ENCODE measurements around the gene ZNF678. TPM values are rescaled to one million over a fixed set of nuclear protein-coding genes. Genes with fewer than 3 reads are reported as not detected.
"Not testable (repeated sequence)": the region's sequence is repeated elsewhere in the genome, so short reads cannot be mapped to it uniquely, and the experiment has no call there.

The ZNF678 gene
- polyA plus RNA-seq, 1 of the 3 experiments (the other 2 are of a cell fraction) = 1.3 TPM

DNA sequence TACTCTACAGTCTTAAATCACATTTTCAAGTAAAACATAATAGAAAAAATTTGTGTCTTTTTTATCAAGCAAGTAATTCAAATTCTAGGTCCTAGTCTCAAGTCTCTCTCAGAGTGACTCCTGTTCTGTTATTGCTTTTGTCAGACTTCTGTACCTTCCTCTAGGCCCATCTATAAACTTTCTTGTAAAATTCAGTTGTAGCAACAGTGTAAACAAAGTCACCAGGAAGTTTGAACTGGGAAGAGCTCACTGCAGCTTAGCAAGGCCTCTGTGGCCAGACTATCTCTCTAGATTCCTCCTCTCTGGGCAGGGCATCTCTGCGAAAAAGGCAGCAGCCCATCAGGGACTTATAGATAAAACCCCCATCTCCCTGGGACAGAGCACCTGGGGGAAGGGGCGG is 13.5 kb upstream of the ZNF678 start:
- no peaks in the 10 kb centered on the region for H3K4me1 ChIP-seq (ENCODE audit: control insufficient read depth in 1 of 2, insufficient read depth in 2 of 2, low read depth in 1 of 2, low read length in 1 of 2)
- 17% methylated on average over 2 of the region's 2 CpGs for WGBS (ENCODE audit: low lambda C conversion rate)
- no peak overlapping the region for H2AFZ ChIP-seq (ENCODE audit: low read depth)
- no peak for DNase-seq
- H3K9me2 ChIP-seq = no peaks in the 10 kb centered on the region
- H3K27me3 ChIP-seq (ENCODE audit: insufficient read depth) = no peaks in the 10 kb centered on the region
- H3K4me2 ChIP-seq = no peak overlapping the region
- ChIA-PET CTCF (no interaction called here), POLR2A (no interaction called here)
- no peaks in the 10 kb centered on the region for H3K79me2 ChIP-seq (ENCODE audit: insufficient read depth)
- no peak overlapping the region for H3K4me3 ChIP-seq (ENCODE audit: low read depth in 2 of 2, low read length in 1 of 2)
- no peaks in the 10 kb centered on the region for H3F3A ChIP-seq (replicated peaks; ENCODE audit: insufficient read depth)
- no peaks in the 10 kb centered on the region for H3K36me3 ChIP-seq (replicated peaks in 1 of 2; ENCODE audit: control insufficient read depth in 1 of 2, insufficient read depth in 2 of 2, low read length in 1 of 2)
- TF ChIP-seq EZH2phosphoT487 (IDR thresholded peaks at IDR 0.05; ENCODE audit: borderline replicate concordance, low read depth) (no peak), POLR2AphosphoS5 (IDR thresholded peaks at IDR 0.05; ENCODE audit: low read depth, low read length) (no peak), GATA2 (CRISPR knock-in tag; IDR thresholded peaks at IDR 0.05) (no peak), RXRA (IDR thresholded peaks at IDR 0.05; ENCODE audit: borderline replicate concordance, low read depth) (no peak), MEF2A (IDR thresholded peaks at IDR 0.05; ENCODE audit: borderline replicate concordance, low read depth) (no peak), TAF1 (IDR thresholded peaks at IDR 0.05; ENCODE audit: borderline replicate concordance, low read depth, low read length) (no peak), GABPA (IDR thresholded peaks at IDR 0.05; ENCODE audit: low read depth) (no peak), RFX5 (IDR thresholded peaks at IDR 0.05; ENCODE audit: low read length) (no peak), SIN3A (IDR thresholded peaks at IDR 0.05; ENCODE audit: borderline replicate concordance, low read depth, low read length) (no peak)
- H3K27ac ChIP-seq (ENCODE audit: low read depth in 2 of 2, low read length in 1 of 2) = no peak overlapping the region
- H3K9ac ChIP-seq = no peak overlapping the region
- H3K9me3 ChIP-seq = 0 out of 2 replicates have a peak, but pooled peaks cover 3% of the 10 kb centered on the region
- no peaks in the 10 kb centered on the region for H4K20me1 ChIP-seq (ENCODE audit: insufficient read depth)

GRCh38 chr1:227551881-227552280 is 11.5 kb upstream of the ZNF678 start:
- H4K20me1 ChIP-seq (ENCODE audit: insufficient read depth); H3K4me2 ChIP-seq; POLR2A ChIA-PET; H3K9me3 ChIP-seq; H3K9ac ChIP-seq; H2AFZ ChIP-seq (ENCODE audit: low read depth); H3K9me2 ChIP-seq; H3K27me3 ChIP-seq (ENCODE audit: insufficient read depth); DNase-seq; H3K79me2 ChIP-seq (ENCODE audit: insufficient read depth); H3K27ac ChIP-seq (ENCODE audit: low read depth in 2 of 2, low read length in 1 of 2); H3K36me3 ChIP-seq (replicated peaks in 1 of 2; ENCODE audit: control insufficient read depth in 1 of 2, insufficient read depth in 2 of 2, low read length in 1 of 2); H3F3A ChIP-seq (replicated peaks; ENCODE audit: insufficient read depth); H3K4me1 ChIP-seq (ENCODE audit: control insufficient read depth in 1 of 2, insufficient read depth in 2 of 2, low read depth in 1 of 2, low read length in 1 of 2); H3K4me3 ChIP-seq (ENCODE audit: low read depth in 2 of 2, low read length in 1 of 2): not testable (repeated sequence)
- 8% methylated on average over 1 of the region's 1 CpG for WGBS (ENCODE audit: low lambda C conversion rate)
- CTCF ChIA-PET = interaction anchor here (0.9 kb wide), 1 partner anchor 9 kb away, joined by 5 read pairs; no protein-coding TSS in a partner anchor

DNA sequence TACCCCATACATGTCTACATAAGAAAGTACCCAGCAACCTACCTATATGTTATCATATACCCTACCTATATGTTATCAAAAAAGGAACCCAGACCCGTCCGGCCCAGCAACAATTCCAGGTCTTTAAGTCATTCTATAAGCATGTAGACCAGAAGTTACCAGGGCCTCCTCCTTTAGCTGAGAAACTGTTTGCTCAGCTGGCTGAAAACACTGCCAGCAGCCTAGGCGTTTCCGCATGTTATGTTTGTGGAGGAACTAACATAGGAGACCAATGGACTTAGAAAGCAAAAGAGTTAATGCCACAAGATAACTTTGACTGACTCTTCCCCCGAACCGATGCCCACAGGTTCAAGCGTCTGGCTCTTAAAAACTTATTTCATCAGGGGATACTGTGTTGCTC is 7.1 kb upstream of the ZNF678 start:
- CTCF ChIA-PET = interaction anchor here (1.1 to 1.9 kb wide), 2 partner anchors 14 to 15 kb away, joined by 3 to 5 read pairs; no protein-coding TSS in a partner anchor
- WGBS (ENCODE audit: low lambda C conversion rate) = 68% methylated on average over 7 of the region's 7 CpGs
- TF ChIP-seq CTCF (IDR thresholded peaks at IDR 0.05) (no peak), PBX3 (IDR thresholded peaks at IDR 0.05) (no peak), RAD21 (IDR thresholded peaks at IDR 0.05; ENCODE audit: low read length) (no peak), SMC3 (IDR thresholded peaks at IDR 0.05; ENCODE audit: low read depth, low read length) (no peak)
- H3F3A ChIP-seq (replicated peaks; ENCODE audit: insufficient read depth) = no peaks in the 10 kb centered on the region
- no peak overlapping the region for H3K4me2 ChIP-seq
- H3K9me3 ChIP-seq = 0 out of 2 replicates have a peak, but pooled peaks cover 2% of the 10 kb centered on the region
- H3K4me1 ChIP-seq (ENCODE audit: control insufficient read depth in 1 of 2, insufficient read depth in 2 of 2, low read depth in 1 of 2, low read length in 1 of 2) = no peaks in the 10 kb centered on the region
- H3K9me2 ChIP-seq = no peaks in the 10 kb centered on the region
- H3K9ac ChIP-seq = no peak overlapping the region
- no peaks in the 10 kb centered on the region for H3K36me3 ChIP-seq (replicated peaks in 1 of 2; ENCODE audit: control insufficient read depth in 1 of 2, insufficient read depth in 2 of 2, low read length in 1 of 2)
- H3K79me2 ChIP-seq (ENCODE audit: insufficient read depth) = no peaks in the 10 kb centered on the region
- POLR2A ChIA-PET = no interaction called here
- no peak for DNase-seq
- no peak overlapping the region for H2AFZ ChIP-seq (ENCODE audit: low read depth)
- H4K20me1 ChIP-seq (ENCODE audit: insufficient read depth) = no peaks in the 10 kb centered on the region
- no peak overlapping the region for H3K4me3 ChIP-seq (ENCODE audit: low read depth in 2 of 2, low read length in 1 of 2)
- H3K27ac ChIP-seq (ENCODE audit: low read depth in 2 of 2, low read length in 1 of 2) = no peak overlapping the region
- no peaks in the 10 kb centered on the region for H3K27me3 ChIP-seq (ENCODE audit: insufficient read depth)

Data from SK-N-SH (cell line).